ENCODE measurements around the gene STX8.
"Not testable (repeated sequence)": the region's sequence is repeated elsewhere in the genome, so short reads cannot be mapped to it uniquely, and the experiment has no call there.

- TF ChIP-seq LEF1 (IDR thresholded peaks at IDR 0.05; ENCODE audit: borderline replicate concordance); BHLHE40 (IDR thresholded peaks at IDR 0.05; ENCODE audit: borderline replicate concordance); ELF4 (IDR thresholded peaks at IDR 0.05); ARNT (IDR thresholded peaks at IDR 0.05); PKNOX1 (IDR thresholded peaks at IDR 0.05); NFRKB (IDR thresholded peaks at IDR 0.05); TARDBP (IDR thresholded peaks at IDR 0.05); FOXM1 (IDR thresholded peaks at IDR 0.05; ENCODE audit: borderline replicate concordance); SP1 (IDR thresholded peaks at IDR 0.05); FOXK2 (IDR thresholded peaks at IDR 0.05); SUZ12 (IDR thresholded peaks at IDR 0.05): not testable (repeated sequence)
Observed at GRCh38 chr17:9604583-9604982, 29.0 kb upstream of the STX8 start.
